ENCODE data around the gene STYX. TPM values are rescaled to one million over a fixed set of nuclear protein-coding genes. Genes with fewer than 3 reads are reported as not detected.

Gene STYX
- total and polyA plus RNA-seq, 7 experiments from 2014 or later, result 17.2 to 45.3 (median 29.2) TPM

DNA sequence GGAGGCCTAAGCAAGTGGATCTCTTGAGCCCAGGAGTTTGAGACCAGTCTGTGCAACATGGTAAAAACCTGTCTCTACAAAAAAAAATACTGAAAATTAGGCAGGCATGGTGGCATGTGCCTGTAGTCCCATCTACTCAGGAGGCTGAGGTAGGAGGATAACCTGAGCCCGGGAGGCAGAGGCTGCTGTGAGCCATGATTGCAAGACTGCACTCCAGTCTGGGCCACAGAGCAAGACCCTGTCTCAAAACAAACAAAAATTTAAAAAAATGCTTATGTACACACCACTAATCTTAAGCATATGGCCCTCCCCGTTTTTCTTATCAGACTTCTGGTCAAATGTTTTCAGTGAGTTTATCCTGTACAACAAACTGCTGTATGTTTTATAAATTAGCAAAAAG is 63.1 kb downstream of the STYX start:
- H3K9me3 ChIP-seq (ENCODE audit: control insufficient read depth in 2 of 3, low read length in 3 of 3), result peaks cover 0 to 4% (median 0%) of the 10 kb centered on the region in 3 experiments
- intact Hi-C loops (cut with micrococcal nuclease), result loop anchor here (5.0 to 10.0 kb wide), 6 partner anchors 359 to 1141 kb away; partner anchors contain the start of genes FRMD6 (in 2 of the 2), DDHD1 (in 1 of the 2) and RTRAF (in 1 of the 2)
- peaks cover 15 to 18% of the 10 kb centered on the region in 2 donors for H3K4me1 ChIP-seq (ENCODE audit: control insufficient read depth in 2 of 2, insufficient read depth in 2 of 2, low read length in 2 of 2)
- Mint-ChIP-seq H3K36me3 (peaks cover 0 to 9% (median 0%) of the 10 kb centered on the region in 5 donors), H3K9me3 (peaks cover 0 to 14% (median 5%) of the 10 kb centered on the region in 11 donors), H3K27me3 (no peaks in the 10 kb centered on the region), H3K27ac (peak overlapping the region in 5 of 9 donors; percentile 18 to 88 (median 60)), H3K4me3 (peak overlapping the region in 2 of 10 donors; percentile 2 to 15), H3K4me1 (peaks cover 23 to 52% (median 42%) of the 10 kb centered on the region in 7 donors)
- DNase-seq (no peak), ATAC-seq (no peak)
- H3K4me3 ChIP-seq (ENCODE audit: low read length), result no peak overlapping the region
- ChIA-PET CTCF (interaction anchor here (0.6 kb wide), 1 partner anchor 163 kb away, joined by 3 read pairs; no protein-coding TSS in a partner anchor), POLR2A (no interaction called here)
- H3K36me3 ChIP-seq (ENCODE audit: control insufficient read depth in 2 of 3, insufficient read depth in 3 of 3, low read length in 3 of 3), result no peaks in the 10 kb centered on the region
- H3K27ac ChIP-seq (ENCODE audit: low read depth, low read length), result no peak overlapping the region
- no peaks in the 10 kb centered on the region for H3K27me3 ChIP-seq (ENCODE audit: control insufficient read depth in 2 of 2, insufficient read depth in 2 of 2, low read length in 2 of 2)

DNA sequence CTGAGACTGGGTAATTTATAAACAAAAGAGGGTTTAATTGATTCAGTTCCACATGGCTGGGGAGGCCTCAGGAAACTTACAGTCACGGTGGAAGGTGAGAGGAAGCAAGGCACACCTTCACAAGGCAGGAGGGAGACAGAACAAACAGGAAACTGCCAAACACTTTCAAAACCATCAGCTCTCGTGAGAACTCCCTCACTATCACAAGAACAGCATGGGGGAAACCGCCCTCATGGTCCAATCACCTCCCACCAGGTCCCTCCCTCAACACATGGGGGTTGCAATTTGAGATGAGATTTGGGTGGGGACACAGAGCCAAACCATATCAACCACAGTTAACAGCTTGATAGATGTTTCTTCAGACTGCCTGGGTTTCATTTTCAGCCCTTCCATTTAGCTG is 67.7 kb downstream of the STYX start:
- Histone ChIP-seq H3K27me3 (ENCODE audit: control insufficient read depth in 2 of 2, insufficient read depth in 2 of 2, low read length in 2 of 2) (no peaks in the 10 kb centered on the region), H3K36me3 (ENCODE audit: control insufficient read depth in 2 of 3, insufficient read depth in 3 of 3, low read length in 3 of 3) (no peaks in the 10 kb centered on the region), H3K9me3 (ENCODE audit: control insufficient read depth in 2 of 3, low read length in 3 of 3) (peaks cover 0 to 4% (median 0%) of the 10 kb centered on the region in 3 experiments), H3K27ac (ENCODE audit: low read depth, low read length) (no peak overlapping the region), H3K4me3 (ENCODE audit: low read length) (no peak overlapping the region), H3K4me1 (ENCODE audit: control insufficient read depth in 2 of 2, insufficient read depth in 2 of 2, low read length in 2 of 2) (no peaks in the 10 kb centered on the region)
- DNase-seq (no peak), ATAC-seq (no peak)
- Mint-ChIP-seq H3K4me1 (peaks cover 10 to 35% (median 18%) of the 10 kb centered on the region in 7 donors), H3K4me3 (peak overlapping the region in 1 of 10 donors; percentile 21), H3K27ac (peak overlapping the region in 4 of 9 donors; percentile 11 to 82 (median 36)), H3K27me3 (peaks cover 0 to 13% (median 0%) of the 10 kb centered on the region in 5 donors), H3K36me3 (peaks cover 0 to 15% (median 0%) of the 10 kb centered on the region in 5 donors), H3K9me3 (peaks cover 0 to 23% (median 5%) of the 10 kb centered on the region in 11 donors)
- intact Hi-C loops (cut with micrococcal nuclease), result loop anchor here (10.0 kb wide), 3 partner anchors 803 to 1143 kb away; partner anchors contain the start of gene FRMD6 (in 1 of the 2)
- ChIA-PET CTCF (no interaction called here), POLR2A (no interaction called here)

DNA sequence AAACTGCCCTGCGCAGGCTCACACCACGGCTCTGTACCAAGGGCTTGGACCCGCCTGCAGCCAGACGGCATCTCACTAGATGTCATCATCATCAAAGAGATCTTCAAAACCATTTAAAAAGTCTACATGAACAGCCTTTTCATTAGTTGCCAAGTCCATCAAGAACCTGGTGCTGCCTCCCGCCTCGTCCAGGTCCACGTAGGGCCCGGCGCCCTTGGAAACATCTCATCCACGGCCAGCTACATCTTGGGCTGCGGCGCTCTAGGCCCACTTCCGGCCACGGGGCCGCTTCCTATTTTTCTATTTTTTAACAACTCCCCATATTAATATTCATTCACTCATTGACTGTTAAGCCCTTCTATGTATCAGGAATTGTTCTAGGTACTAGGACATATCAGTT is 68.9 kb downstream of the STYX start:
- DNase-seq (no peak), ATAC-seq (no peak)
- Histone ChIP-seq H3K27me3 (ENCODE audit: control insufficient read depth in 2 of 2, insufficient read depth in 2 of 2, low read length in 2 of 2) (no peaks in the 10 kb centered on the region), H3K4me3 (ENCODE audit: low read length) (no peak overlapping the region), H3K9me3 (ENCODE audit: control insufficient read depth in 2 of 3, low read length in 3 of 3) (peaks cover 0 to 4% (median 0%) of the 10 kb centered on the region in 3 experiments), H3K4me1 (ENCODE audit: control insufficient read depth in 2 of 2, insufficient read depth in 2 of 2, low read length in 2 of 2) (no peaks in the 10 kb centered on the region), H3K36me3 (ENCODE audit: control insufficient read depth in 2 of 3, insufficient read depth in 3 of 3, low read length in 3 of 3) (no peaks in the 10 kb centered on the region), H3K27ac (ENCODE audit: low read depth, low read length) (no peak overlapping the region)
- H3K9me3 Mint-ChIP-seq, result peaks cover 0 to 23% (median 5%) of the 10 kb centered on the region in 11 donors
- H3K27me3 Mint-ChIP-seq, result peaks cover 0 to 14% (median 0%) of the 10 kb centered on the region in 5 donors
- H3K4me3 Mint-ChIP-seq, result no peak overlapping the region
- H3K4me1 Mint-ChIP-seq, result peaks cover 10 to 31% (median 18%) of the 10 kb centered on the region in 7 donors
- H3K27ac Mint-ChIP-seq, result no peak overlapping the region
- CTCF ChIA-PET, result no interaction called here
- intact Hi-C loops (cut with micrococcal nuclease), result loop anchor here (10.0 kb wide), 3 partner anchors 804 to 1144 kb away; partner anchors contain the start of gene FRMD6 (in 1 of the 2)
- H3K36me3 Mint-ChIP-seq, result peaks cover 0 to 15% (median 0%) of the 10 kb centered on the region in 5 donors
- POLR2A ChIA-PET, result no interaction called here

DNA sequence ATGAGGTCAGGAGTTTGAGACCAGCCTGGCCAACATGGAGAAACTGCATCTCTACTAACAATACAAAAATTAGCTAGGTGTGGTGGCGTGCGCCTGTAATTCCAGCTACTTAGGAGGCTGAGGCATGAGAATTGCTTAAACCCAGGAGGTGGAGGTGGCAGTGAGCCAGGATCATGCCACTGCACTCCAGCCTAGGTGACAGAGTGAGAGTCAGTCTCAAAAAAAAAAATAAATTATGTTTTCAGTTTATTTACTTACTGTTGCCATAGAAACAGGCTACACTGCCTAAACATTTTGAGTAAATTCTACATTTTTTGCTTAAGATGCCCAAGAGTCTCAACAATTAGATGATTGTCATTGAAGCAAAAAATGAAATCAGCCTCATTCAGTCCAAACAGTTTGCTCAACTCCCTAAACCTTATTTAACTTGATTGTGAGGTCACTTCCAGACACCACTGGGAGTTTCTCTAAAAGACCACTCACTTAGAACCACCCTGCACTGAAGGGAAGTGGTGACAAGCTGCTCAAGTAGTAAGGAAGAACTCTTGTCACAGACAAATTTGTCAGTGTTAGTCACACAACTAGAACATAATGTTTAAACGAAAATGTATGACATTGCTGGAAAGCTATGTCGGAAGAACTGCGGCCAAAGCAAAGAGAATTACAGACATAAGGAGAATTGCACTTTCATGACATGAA is 71.2 kb downstream of the STYX start:
- Mint-ChIP-seq H3K9me3 (peaks cover 0 to 23% (median 5%) of the 10 kb centered on the region in 11 donors), H3K4me3 (no peak overlapping the region), H3K27ac (peak overlapping the region in 2 of 9 donors; percentile 3 to 18), H3K4me1 (peaks cover 10 to 31% (median 18%) of the 10 kb centered on the region in 7 donors), H3K27me3 (peaks cover 0 to 14% (median 0%) of the 10 kb centered on the region in 5 donors), H3K36me3 (peaks cover 0 to 12% (median 0%) of the 10 kb centered on the region in 5 donors)
- intact Hi-C loops (cut with micrococcal nuclease), result no loop called here
- H3K4me3 ChIP-seq (ENCODE audit: low read length), result no peak overlapping the region
- H3K36me3 ChIP-seq (ENCODE audit: control insufficient read depth in 2 of 3, insufficient read depth in 3 of 3, low read length in 3 of 3), result no peaks in the 10 kb centered on the region
- ATAC-seq (peak; percentile 67), DNase-seq (no peak)
- POLR2A ChIA-PET, result no interaction called here
- no peaks in the 10 kb centered on the region for H3K4me1 ChIP-seq (ENCODE audit: control insufficient read depth in 2 of 2, insufficient read depth in 2 of 2, low read length in 2 of 2)
- H3K27me3 ChIP-seq (ENCODE audit: control insufficient read depth in 2 of 2, insufficient read depth in 2 of 2, low read length in 2 of 2), result no peaks in the 10 kb centered on the region
- H3K27ac ChIP-seq (ENCODE audit: low read depth, low read length), result no peak overlapping the region
- CTCF ChIA-PET, result no interaction called here
- peaks cover 0 to 4% (median 0%) of the 10 kb centered on the region in 3 experiments for H3K9me3 ChIP-seq (ENCODE audit: control insufficient read depth in 2 of 3, low read length in 3 of 3)

DNA sequence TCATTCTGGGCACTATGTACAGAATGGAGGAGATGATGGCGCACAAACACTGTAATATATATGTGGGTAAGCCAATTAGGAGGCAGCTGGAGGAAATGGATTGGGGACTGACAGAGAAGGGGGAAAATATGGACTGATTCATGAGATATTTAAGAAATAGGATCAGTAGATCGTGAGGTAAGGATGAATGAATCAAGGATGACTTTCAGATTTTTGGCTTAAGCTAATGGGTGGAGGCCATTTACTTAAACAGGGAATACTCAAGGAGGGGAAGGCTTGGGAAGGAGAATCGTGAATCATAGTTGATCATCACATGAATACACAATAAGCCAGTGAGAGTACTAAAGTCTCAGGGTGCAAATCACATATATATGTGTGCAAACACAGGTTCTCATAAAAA is 72.6 kb downstream of the STYX start:
- peaks cover 8 to 24% (median 15%) of the 10 kb centered on the region in 7 donors for H3K4me1 Mint-ChIP-seq
- peaks cover 0 to 13% (median 2%) of the 10 kb centered on the region in 11 donors for H3K9me3 Mint-ChIP-seq
- H3K4me1 ChIP-seq (ENCODE audit: control insufficient read depth in 2 of 2, insufficient read depth in 2 of 2, low read length in 2 of 2), result no peaks in the 10 kb centered on the region
- H3K36me3 ChIP-seq (ENCODE audit: control insufficient read depth in 2 of 3, insufficient read depth in 3 of 3, low read length in 3 of 3), result no peaks in the 10 kb centered on the region
- peaks cover 0 to 14% (median 0%) of the 10 kb centered on the region in 5 donors for H3K27me3 Mint-ChIP-seq
- DNase-seq (no peak), ATAC-seq (no peak)
- CTCF ChIA-PET, result no interaction called here
- H3K36me3 Mint-ChIP-seq, result peaks cover 0 to 8% (median 0%) of the 10 kb centered on the region in 5 donors
- intact Hi-C loops (cut with micrococcal nuclease), result no loop called here
- no peak overlapping the region for H3K27ac Mint-ChIP-seq
- H3K27ac ChIP-seq (ENCODE audit: low read depth, low read length), result no peak overlapping the region
- peaks cover 0 to 2% (median 0%) of the 10 kb centered on the region in 3 experiments for H3K9me3 ChIP-seq (ENCODE audit: control insufficient read depth in 2 of 3, low read length in 3 of 3)
- H3K27me3 ChIP-seq (ENCODE audit: control insufficient read depth in 2 of 2, insufficient read depth in 2 of 2, low read length in 2 of 2), result no peaks in the 10 kb centered on the region
- H3K4me3 Mint-ChIP-seq, result no peak overlapping the region
- POLR2A ChIA-PET, result interaction anchor here (0.6 kb wide), 1 partner anchor 87 kb away, joined by 3 read pairs; no protein-coding TSS in a partner anchor
- H3K4me3 ChIP-seq (ENCODE audit: low read length), result no peak overlapping the region

DNA sequence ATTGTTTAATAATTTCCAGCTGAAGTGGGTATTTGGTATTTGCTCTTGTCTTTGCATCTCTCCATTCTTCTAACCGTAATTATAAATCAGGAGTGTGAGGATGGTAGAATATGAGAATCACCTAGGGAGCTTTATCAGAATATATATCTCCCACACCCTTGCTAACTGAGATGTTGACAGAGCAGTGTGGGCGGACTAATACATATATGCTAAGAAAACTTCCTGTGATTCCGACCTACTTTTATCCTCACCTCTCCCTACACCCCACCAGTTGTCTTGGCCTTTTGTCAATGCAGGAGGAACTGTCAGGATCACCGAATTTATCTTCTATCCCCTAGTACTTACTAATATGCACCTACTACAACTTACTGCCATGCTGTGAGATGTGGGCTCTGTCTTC is 76.1 kb downstream of the STYX start:
- ChIA-PET POLR2A (no interaction called here), CTCF (interaction anchor here (0.7 kb wide), 1 partner anchor 10 kb away, joined by 3 read pairs; no protein-coding TSS in a partner anchor)
- Histone ChIP-seq H3K4me1 (ENCODE audit: control insufficient read depth in 2 of 2, insufficient read depth in 2 of 2, low read length in 2 of 2) (no peaks in the 10 kb centered on the region), H3K4me3 (ENCODE audit: low read length) (no peak overlapping the region), H3K36me3 (ENCODE audit: control insufficient read depth in 2 of 3, insufficient read depth in 3 of 3, low read length in 3 of 3) (no peaks in the 10 kb centered on the region), H3K9me3 (ENCODE audit: control insufficient read depth in 2 of 3, low read length in 3 of 3) (no peaks in the 10 kb centered on the region), H3K27ac (ENCODE audit: low read depth, low read length) (no peak overlapping the region), H3K27me3 (ENCODE audit: control insufficient read depth in 2 of 2, insufficient read depth in 2 of 2, low read length in 2 of 2) (no peaks in the 10 kb centered on the region)
- ATAC-seq (no peak), DNase-seq (no peak)
- Mint-ChIP-seq H3K27ac (no peak overlapping the region), H3K27me3 (peaks cover 0 to 17% (median 0%) of the 10 kb centered on the region in 5 donors), H3K4me1 (peaks cover 0 to 5% (median 0%) of the 10 kb centered on the region in 7 donors), H3K9me3 (no peaks in the 10 kb centered on the region), H3K4me3 (no peak overlapping the region), H3K36me3 (no peaks in the 10 kb centered on the region)
- intact Hi-C loops (cut with micrococcal nuclease), result no loop called here

Data from naive thymus-derived CD4-positive, alpha-beta T cell (primary cell).